Dedifferentiated amniotic fluid mesenchymal stem cell (primary cell): Measurements from ENCODE around the gene NTRK2.

Experiments
- DNase-seq: peaks from one replicate; pipeline ENCODE4 v3.0.0-alpha.2; 2016; ENCODE audit errors: extremely low spot score

NTRK2 gene

GRCh38 chr9:85021686-85022085, 352.2 kb downstream of the NTRK2 start:
- no peak for DNase-seq

GRCh38 chr9:85024374-85024773, 354.8 kb downstream of the NTRK2 start:
- no peak for DNase-seq

DNA sequence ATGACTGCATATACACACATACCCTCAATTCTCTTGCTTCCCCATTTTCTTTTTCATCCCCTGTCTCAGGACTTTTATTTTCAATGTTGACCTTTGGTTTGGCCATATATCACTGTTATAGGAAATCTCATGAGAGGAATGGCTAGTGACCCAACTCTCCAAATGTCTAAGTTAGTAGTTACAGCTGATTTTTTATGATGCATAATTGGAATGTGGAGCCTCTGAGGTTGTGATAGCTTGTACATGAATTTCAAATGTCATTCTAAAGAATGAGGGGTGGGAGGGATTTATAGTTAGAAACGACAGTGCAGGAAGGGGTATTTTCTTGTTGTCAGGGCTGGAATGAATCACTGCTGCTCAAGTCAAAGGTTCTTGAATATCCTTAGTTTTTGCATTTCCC, 356.1 kb downstream of the NTRK2 start:
- no peak for DNase-seq

GRCh38 chr9:85027870-85028269, 358.3 kb downstream of the NTRK2 start:
- no peak for DNase-seq

- DNase-seq = no peak
Observed at GRCh38 chr9:85030316-85030715, 360.8 kb downstream of the NTRK2 start.

GRCh38 chr9:85036496-85036895, 367.0 kb downstream of the NTRK2 start:
- no peak for DNase-seq

- DNase-seq = no peak
Observed at GRCh38 chr9:85038061-85038460, 368.5 kb downstream of the NTRK2 start.

DNA sequence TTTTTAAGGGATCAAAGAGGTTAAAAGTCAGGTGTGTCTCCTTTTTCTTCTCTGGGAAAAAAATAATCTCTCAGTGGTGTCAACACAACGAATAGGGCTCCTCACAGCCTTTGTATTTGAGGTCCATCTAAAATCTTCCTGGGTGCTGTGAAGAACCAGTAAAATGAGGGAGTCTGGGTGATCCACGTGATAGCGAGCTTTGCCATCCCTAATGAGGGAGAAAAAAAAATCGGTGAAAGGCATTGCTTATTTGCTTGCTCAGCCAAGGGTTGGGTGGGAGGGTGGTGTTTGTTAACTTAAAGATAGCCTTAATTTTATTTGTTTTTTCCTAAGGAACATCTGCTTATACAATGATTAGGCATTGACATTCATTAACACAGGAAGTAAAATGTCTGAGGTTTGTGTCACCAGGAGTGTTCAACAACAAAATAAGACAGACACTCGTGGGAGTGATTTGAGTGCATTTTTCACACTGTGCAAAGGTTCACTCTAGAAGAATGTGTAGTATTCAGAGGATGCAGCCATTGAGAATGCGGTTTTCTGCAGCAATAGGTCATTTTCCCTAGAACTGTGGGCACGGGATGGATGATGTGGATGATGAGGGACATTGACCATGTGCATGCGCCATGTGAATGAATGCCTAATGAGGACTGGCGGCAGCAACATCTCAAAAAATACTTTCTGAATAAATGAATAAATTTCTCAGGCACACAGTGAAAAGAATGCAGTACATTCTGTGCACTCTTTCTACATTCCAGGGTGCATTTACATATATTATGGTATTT, 369.5 kb downstream of the NTRK2 start:
- DNase-seq = no peak

- no peak for DNase-seq
Observed at GRCh38 chr9:85040146-85040545, 370.6 kb downstream of the NTRK2 start.

GRCh38 chr9:85040821-85041465, 371.4 kb downstream of the NTRK2 start:
- no peak for DNase-seq

DNA sequence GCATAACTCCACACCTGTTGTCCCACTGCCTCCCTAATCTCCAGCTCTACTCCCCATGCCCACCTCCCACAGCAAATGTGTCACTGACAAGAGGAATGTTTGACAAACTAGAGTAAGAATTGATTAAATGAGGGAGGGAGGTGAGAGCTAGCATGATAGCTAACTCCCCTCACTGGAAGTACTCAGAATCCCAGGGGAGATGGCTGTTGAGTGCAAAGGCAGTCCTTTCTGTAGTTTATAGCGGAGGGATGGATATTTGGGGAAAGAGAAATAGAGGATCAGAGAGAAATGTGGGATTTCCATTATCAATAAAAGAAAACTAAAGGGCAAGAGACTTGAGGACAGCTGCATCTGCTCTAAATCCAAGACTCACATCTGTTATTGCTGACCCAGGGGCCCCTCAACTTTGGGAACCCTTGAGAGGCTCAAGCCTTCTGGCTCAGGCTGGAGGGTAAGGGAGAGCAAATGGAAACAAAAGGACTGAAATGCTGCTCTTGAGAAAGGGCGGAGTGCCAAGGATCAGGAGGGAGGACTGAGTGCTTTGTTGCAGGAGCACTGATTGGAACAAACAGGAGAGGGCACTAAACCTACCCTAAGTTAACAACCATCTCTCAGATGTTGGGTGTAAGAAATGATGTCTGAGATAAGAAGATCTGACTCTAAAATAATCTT, 372.1 kb downstream of the NTRK2 start:
- no peak for DNase-seq

DNA sequence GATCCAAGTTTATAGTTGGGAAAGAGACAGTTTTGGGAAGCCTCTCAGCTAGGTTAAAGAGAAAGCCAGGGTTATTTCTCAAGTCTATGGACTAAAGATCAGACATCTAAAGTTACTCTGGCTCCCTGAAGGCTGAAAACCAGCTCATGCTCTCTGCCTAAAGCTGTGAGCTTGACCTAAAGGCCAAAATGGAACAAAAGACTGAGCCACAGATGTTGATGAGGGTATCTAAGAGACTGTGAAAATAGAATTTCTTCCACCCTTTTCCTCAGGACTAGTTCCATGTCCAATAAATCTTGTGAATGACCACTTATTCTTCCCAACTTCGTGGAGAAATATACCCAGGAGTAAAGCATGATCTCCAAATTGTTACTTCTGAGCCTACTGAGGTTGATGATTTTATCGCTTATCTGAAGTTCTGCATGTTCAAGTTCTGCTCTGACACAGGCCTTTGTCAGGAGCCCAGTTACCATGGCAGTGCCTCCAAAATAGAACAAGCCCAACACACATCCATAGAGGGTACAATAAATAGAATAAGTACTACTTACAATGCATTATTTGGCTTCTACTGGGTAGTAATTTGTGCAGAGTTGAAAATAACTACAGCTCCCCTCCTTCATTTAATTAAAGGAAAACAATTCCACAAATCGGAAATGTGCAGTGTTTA, 373.6 kb downstream of the NTRK2 start:
- DNase-seq = no peak

- DNase-seq = no peak
Observed at GRCh38 chr9:85045271-85045670, 375.7 kb downstream of the NTRK2 start.

GRCh38 chr9:85046475-85046874, 376.9 kb downstream of the NTRK2 start:
- no peak for DNase-seq

DNA sequence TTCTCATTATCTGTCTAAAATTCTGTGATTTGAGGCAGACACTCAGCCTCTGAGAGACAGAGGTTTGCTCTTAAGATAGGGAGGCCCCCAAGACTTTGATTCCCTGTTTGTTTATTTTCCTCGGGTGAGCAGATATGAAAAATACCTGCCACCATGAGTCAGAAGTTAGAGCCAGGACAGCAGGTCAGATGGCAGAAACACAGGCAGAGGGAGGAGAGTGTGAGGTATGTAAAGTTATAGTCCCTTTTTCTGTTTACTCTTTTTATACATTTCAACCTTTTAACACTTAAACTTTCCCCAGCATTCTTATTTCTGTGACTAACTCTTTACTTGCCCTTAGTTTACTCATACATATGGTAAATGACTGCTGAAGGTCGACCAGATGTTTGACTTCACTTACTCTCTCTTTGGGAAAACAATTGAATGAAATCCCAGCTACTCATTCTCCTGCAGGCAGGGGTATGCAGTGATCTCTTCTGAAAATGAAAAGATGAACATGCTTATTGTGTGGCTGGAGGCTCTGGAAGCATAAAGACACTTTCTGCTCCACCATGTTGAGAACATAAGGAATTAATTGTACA, 383.8 kb downstream of the NTRK2 start:
- DNase-seq = no peak

GRCh38 chr9:85054017-85054416, 384.5 kb downstream of the NTRK2 start:
- no peak for DNase-seq

DNA sequence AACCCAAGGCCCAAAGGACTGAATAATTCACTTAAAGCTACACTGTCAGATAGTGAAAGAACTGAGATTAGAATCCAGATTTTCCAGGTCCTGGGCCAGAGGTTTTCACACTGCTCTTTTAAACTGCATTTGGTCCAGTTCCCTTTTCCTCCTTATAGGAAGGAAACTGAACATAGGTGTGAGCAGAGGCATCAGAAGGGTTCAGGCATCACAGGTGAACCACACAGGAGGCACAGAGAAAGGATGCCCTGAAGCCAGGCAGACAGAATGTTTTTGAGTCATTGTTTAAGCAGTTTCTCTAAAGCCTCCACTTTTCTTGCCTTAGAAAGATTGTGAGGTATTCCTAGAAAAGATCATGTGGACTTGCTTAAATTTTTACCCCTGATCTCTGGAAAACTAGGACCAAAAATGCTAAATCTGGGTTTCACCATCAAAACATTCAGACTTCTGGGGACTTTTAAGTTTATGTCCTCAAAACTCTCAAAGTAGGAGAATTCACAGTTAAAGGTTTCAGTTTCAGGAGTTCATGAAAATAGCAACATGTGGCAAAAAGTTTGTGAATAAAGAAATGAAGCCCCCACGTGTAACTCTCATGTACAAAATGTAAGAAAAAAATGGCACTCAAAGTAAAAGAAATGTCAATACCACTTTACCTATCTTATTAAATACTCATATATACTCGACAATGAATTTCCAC, 386.1 kb downstream of the NTRK2 start:
- DNase-seq = no peak

DNA sequence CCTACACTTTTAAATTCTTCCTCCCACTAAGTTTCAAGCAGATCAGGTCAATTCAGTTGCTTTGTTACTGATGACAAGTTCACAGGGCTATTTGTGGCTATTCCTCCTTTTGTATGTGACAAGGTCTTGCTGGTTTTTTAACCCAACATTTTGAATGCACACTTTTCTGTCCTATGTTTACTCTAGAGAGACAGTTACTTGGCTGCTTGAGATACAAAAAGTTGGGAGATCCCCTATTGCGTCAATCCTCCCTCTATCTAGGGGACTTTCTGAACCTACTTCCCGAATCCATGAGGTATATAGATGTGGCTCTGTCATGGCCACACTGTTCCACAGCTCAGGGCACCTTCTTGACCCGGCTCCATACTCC, 386.7 kb downstream of the NTRK2 start:
- DNase-seq = no peak

GRCh38 chr9:85061969-85062368, 392.4 kb downstream of the NTRK2 start:
- DNase-seq = no peak

DNA sequence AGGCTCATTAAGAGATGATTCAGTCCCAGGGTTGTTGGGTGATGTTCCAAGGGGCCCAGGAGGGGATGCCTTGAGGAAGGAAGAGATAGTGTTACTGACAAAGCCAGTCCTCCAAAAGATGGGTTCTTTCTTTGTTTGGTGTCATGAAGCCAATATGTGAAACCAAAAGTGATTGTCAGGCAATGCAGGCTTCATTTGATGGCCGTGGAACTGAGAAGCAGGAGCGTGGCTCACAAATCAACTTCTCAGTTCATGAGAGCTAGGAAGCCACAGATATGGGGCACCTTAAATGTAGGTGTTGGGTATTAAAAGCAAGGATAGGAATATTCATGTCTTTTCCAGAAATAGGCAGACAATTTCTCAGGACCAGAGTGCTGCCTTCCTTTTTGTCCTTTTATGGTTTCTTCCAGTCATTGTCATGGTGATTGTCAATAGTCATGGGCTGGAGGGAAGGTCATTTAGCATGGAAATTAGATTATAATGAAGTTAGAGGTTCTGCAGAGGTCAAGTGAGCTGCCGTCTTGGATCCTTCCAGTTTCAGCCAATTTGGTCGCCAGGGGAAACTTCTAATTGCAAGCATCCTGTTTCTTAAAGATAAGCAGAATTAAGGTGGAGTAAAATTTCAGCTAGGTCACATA, 393.0 kb downstream of the NTRK2 start:
- no peak for DNase-seq

DNA sequence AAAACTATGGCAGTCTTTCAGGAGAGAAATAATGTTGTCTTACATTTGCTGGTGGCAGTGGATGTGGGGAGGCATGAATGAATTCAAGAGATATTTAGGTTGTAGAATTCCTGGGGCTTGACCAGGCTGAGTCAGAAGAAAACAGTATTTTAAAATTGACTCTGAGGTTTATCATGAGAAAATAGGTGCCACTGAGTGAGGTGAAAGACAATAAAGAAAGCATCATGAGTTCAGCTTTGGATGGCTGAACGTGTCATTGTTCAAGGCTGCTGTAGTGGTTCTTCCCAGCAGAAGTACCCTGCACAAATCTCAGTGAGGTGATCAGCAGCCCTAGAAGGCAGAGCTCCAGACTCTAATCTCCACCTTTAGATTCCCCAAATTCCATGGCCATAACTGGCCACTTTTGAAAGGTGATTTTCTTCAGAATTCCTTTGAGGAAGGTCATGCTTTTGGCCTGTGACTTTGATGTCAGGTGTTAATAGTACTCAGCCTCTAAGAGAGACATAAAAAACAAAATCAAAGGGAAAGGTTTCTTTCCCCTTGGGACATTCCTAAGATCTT, 395.4 kb downstream of the NTRK2 start:
- DNase-seq = no peak
